Ectodermal cell (in vitro differentiated cells): ENCODE results near the gene LDLRAD4.

Experiments used
- H3K27ac ChIP-seq: 2 replicates; pipeline ENCODE4 v1.7.0; 2013; ENCODE audit warnings: mild to moderate bottlenecking, low read depth, low read length; ENCODE audit not compliant: insufficient read depth, poor library complexity, severe bottlenecking
- H3K27me3 ChIP-seq: 2 replicates; pipeline ENCODE4 v1.7.0; 2013; ENCODE audit warnings: mild to moderate bottlenecking, low read length; ENCODE audit not compliant: insufficient read depth, control insufficient read depth, poor library complexity, severe bottlenecking
- H3K36me3 ChIP-seq: one replicate; pipeline ENCODE4 v1.7.0; 2013; ENCODE audit warnings: low read length; ENCODE audit not compliant: control insufficient read depth, insufficient read depth
- H3K4me1 ChIP-seq: one replicate; pipeline ENCODE4 v1.7.0; 2013; ENCODE audit warnings: low read length; ENCODE audit not compliant: control insufficient read depth, insufficient read depth
- H3K4me3 ChIP-seq: 2 replicates; pipeline ENCODE4 v1.7.0; 2013; ENCODE audit warnings: low read depth, low read length, control low read depth; ENCODE audit not compliant: insufficient read depth
- H3K9me3 ChIP-seq: 2 replicates; pipeline ENCODE4 v1.7.0; 2013; ENCODE audit warnings: mild to moderate bottlenecking, low read length, moderate library complexity; ENCODE audit not compliant: control insufficient read depth
- WGBS, 2 experiments: methylation state at CpG; one replicate each; pipeline ENCODE4 v1.1.7; 2013; ENCODE audit warnings: missing lambda C conversion rate in 2 of 2; 5-methylcytosine and 5-hydroxymethylcytosine counted together

LDLRAD4 gene

DNA sequence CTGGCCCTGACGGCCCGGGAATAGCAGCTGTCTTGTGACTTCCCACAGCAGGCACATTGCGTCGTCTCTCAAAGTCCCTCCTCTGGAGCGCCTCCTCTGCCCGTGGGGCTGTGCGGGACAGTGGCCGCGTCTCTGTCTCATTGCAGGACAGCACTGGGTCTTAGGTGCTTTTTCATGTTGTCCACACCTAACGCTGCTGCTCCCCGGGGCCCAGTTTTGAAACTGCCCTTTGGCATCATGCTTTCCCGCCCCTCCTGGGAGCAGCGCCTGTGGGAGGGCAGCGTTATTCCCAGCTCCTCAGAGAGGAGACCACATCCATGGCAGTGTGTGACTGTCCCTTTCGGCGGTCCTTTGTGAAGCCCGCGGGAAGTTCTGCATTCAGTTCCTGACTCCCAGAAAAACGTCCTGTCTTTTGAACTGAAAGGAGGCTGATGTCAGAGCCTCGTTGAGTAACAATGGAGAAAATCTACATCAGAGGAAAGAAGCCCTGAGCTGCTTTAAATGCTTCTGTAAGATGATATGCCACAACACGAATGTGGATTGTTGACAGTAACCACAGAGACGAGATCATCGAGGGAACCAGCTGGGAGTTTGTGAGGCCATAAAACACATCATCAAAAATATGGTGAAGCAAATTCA is 281.8 kb downstream of the LDLRAD4 start:
- Histone ChIP-seq H3K27me3 (peaks cover 5% of the 10 kb centered on the region), H3K27ac (peak overlapping the region; percentile 78), H3K9me3 (no peaks in the 10 kb centered on the region), H3K4me3 (no peak overlapping the region), H3K36me3 (no peaks in the 10 kb centered on the region), H3K4me1 (peaks cover 11% of the 10 kb centered on the region)
- WGBS, 2 experiments, result 8 to 11% methylated on average over 23 of the region's 23 CpGs

DNA sequence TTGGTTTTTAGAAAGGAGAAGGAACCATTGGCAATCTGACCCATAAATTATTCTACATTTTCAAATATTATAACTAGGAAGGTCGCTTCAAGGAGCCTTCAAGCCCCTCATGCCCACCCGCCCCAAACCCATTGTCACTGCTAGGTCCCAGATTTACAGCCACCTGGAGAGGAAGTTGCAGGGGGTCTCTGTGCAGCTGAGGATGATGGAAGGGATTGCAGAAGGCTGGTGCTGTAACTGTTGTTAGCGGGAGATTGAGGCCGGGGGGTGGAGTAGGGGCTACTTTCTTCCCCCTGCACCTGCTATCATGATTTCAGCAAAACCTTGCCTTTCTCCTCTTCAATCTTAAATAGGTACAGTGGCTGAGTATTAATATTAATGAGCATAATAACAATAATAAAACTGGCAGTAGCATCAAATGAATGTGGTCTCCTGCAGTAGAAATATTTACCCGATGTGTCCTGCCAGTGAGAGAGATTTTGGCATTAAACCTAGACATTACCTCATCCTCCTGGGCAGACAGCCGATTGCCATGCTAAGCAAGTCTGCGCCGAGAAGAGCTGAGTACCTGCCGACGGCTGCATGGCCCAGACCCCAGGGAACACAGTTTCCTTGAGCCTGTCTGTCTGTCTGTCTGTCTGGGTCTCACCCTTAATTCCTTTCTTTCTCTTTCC is 282.4 kb downstream of the LDLRAD4 start:
- WGBS, 2 experiments, result 34 to 38% methylated on average over 9 to 10 of the region's 10 CpGs
- Histone ChIP-seq H3K4me3 (no peak overlapping the region), H3K4me1 (peaks cover 11% of the 10 kb centered on the region), H3K27ac (no peak overlapping the region), H3K27me3 (peaks cover 5% of the 10 kb centered on the region), H3K9me3 (no peaks in the 10 kb centered on the region), H3K36me3 (no peaks in the 10 kb centered on the region)

DNA sequence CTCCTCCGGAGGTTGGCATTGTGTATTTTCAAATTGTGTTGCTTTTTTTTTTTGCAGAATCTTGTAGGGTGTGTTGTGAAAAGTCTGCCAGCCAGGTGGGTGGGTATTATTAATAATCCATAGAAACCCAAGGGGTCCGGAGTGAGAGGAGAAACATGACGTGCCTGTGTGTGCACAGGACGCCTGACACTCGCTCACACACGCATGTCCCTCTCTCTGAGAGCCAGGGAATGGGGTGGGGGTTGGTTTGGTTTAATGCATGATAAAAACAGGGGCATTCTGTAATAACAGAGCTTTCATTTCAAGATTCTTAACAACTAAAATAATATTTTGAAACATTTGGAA is 283.0 kb downstream of the LDLRAD4 start:
- no peak overlapping the region for H3K27ac ChIP-seq
- H3K9me3 ChIP-seq, result no peaks in the 10 kb centered on the region
- H3K4me1 ChIP-seq, result peaks cover 11% of the 10 kb centered on the region
- no peak overlapping the region for H3K4me3 ChIP-seq
- WGBS, 2 experiments, result 67% methylated on average over 5 of the region's 6 CpGs
- no peaks in the 10 kb centered on the region for H3K36me3 ChIP-seq
- peaks cover 5% of the 10 kb centered on the region for H3K27me3 ChIP-seq

DNA sequence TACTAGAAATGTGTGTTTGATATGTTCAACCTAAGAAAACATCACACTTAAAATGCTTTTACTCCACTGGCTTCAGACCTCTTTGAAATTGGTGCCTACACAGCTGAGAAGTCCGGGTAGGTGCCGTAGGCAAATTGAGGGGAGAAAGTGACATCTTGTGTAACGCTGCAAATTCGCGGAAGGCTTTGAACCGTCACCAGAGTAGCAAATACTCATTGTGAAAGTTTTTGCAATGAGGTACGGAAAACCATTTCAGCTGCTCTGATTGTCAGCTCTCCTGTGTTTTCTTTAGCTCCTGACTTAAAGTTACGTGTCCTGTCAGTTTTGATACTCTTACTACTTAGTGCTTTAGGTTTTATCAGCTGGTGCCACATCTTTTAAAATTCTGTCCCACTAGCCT is 283.3 kb downstream of the LDLRAD4 start:
- Histone ChIP-seq H3K36me3 (no peaks in the 10 kb centered on the region), H3K4me3 (no peak overlapping the region), H3K9me3 (no peaks in the 10 kb centered on the region), H3K27ac (peak overlapping the region; percentile 8), H3K4me1 (peaks cover 11% of the 10 kb centered on the region), H3K27me3 (peaks cover 5% of the 10 kb centered on the region)
- WGBS, 2 experiments, result 69 to 79% methylated on average over 8 of the region's 8 CpGs

DNA sequence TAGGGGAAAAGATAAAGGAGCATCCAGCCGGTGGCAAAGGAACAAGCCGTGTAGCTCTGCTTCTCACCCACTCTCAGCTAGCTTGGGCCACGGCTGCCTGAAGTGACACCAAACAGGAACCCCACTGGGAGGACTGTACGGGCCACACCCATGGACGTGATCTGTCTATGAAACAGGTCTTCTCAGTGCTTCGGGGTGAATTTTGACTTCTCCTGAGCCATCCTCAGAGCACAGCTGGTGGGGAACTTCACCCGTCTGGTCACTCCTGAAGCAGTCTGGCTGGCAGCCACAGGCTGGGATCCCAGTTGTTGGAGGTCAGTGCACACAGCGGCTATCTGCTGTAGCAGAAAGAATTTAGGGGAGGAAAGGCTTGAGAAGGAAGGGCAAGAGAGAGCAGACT is 284.0 kb downstream of the LDLRAD4 start:
- 87 to 89% methylated on average over 8 of the region's 8 CpGs for WGBS, 2 experiments
- Histone ChIP-seq H3K4me3 (no peak overlapping the region), H3K27ac (no peak overlapping the region)

DNA sequence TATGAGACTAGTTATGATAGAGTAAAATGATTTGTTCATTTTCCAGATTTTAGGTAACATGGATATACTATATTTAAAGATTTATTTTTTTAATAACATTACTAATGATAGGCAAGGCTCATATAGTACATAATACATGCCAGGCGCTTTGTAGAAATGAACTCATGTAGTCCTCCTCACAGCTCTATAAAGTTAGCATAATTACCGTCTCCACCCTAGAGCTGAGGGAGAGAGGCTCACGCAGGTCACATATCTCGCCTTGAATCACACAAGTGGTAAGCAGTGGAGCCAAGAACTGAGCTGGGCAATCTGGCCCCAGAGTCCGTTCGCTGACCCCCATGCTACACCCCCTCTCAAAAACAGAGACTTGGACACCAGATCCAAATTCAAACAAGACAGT is 285.3 kb downstream of the LDLRAD4 start:
- H3K4me1 ChIP-seq, result peaks cover 11% of the 10 kb centered on the region
- 73 to 80% methylated on average over 6 of the region's 6 CpGs for WGBS, 2 experiments

More for the DNA sequence above, 284.0 kb downstream of the LDLRAD4 start:
- Histone ChIP-seq H3K9me3 (no peaks in the 10 kb centered on the region), H3K27me3 (peaks cover 5% of the 10 kb centered on the region), H3K36me3 (no peaks in the 10 kb centered on the region), H3K4me1 (peaks cover 11% of the 10 kb centered on the region)

DNA sequence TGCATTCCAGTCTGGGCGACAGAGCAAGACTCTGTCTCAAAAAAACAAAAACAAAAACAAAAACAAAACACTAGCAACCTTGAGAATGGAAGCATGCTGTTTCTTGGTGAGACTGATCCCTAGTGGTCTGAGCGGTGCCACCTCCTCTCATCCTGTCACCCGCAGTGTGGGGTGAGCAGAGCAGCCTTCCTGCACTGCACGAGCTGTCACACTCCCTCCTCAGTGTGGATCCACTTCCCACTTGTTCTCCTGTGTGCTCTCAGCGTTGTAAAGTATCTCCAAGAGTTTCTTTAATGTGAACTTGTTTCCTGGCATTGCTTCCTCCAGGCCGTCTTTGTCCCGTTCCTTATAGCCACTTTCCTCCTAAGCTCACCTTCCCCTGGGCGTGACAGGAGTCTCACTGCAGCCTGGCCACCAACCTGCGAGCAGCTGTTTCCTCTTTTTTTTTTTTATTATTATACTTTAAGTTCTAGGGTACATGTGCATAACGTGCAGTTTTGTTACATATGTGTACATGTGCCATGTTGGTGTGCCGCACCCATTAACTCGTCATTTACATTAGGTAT is 287.3 kb downstream of the LDLRAD4 start:
- WGBS, 2 experiments, result 87 to 90% methylated on average over 11 to 12 of the region's 12 CpGs
- Histone ChIP-seq H3K36me3 (no peaks in the 10 kb centered on the region), H3K4me3 (no peak overlapping the region), H3K9me3 (no peaks in the 10 kb centered on the region), H3K27me3 (peaks cover 5% of the 10 kb centered on the region), H3K4me1 (peaks cover 8% of the 10 kb centered on the region), H3K27ac (no peak overlapping the region)

More for the DNA sequence above, 285.3 kb downstream of the LDLRAD4 start:
- no peaks in the 10 kb centered on the region for H3K36me3 ChIP-seq
- H3K4me3 ChIP-seq, result no peak overlapping the region
- H3K27ac ChIP-seq, result no peak overlapping the region
- peaks cover 5% of the 10 kb centered on the region for H3K27me3 ChIP-seq
- no peaks in the 10 kb centered on the region for H3K9me3 ChIP-seq

DNA sequence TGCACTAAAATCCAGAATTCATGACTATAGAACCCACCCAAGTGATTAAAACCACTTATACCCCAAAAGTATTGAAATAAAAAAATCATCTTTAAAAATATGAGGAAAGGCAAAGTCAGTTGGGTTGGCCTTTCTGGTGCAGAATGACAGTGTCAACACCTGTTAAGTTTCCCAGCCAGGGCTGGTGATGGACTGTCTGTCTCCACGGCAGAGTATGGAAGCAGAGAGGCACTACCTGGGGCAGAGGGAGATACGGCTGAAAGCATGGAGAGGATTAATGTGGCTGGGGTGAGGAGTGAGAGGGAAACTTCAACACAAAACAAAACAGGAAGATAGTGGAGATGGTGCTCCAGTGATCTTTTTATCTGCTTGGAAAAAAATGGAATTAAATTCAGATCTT is 292.0 kb downstream of the LDLRAD4 start:
- H3K27me3 ChIP-seq, result no peaks in the 10 kb centered on the region
- H3K36me3 ChIP-seq, result no peaks in the 10 kb centered on the region
- no peaks in the 10 kb centered on the region for H3K9me3 ChIP-seq
- H3K4me3 ChIP-seq, result no peak overlapping the region
- H3K4me1 ChIP-seq, result peaks cover 7% of the 10 kb centered on the region
- WGBS, 2 experiments, result 89 to 91% methylated on average over 2 of the region's 2 CpGs
- H3K27ac ChIP-seq, result no peak overlapping the region

DNA sequence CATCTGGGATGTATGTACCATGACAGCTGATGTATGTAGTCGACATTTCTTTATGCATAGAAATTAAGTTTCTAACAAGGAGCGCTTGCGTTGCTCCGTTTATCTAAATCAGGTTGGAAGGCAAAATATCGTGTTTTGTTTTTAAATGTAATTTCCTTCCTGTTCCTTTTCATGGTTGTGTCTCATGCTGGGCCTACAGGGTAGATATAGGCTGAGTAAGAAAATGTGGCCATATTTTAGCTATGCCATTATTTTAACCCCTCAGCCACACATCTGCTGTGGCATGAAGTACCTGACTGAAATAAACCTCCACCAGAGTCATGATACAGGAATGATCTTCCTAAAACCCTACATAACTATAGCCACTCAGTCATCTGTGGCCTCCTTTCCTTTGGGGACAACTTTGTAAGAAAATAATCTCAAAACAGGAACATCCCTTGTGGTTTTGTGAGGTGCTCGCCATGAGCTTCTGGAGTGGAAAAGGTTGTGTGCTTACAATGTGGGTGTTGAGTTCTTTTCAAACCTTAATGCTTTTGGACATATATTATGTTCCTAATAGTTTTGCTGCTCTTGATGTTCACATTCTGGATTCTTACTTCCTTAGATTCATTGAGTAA is 293.5 kb downstream of the LDLRAD4 start:
- no peak overlapping the region for H3K4me3 ChIP-seq
- H3K4me1 ChIP-seq, result peaks cover 7% of the 10 kb centered on the region
- H3K27me3 ChIP-seq, result no peaks in the 10 kb centered on the region
- no peak overlapping the region for H3K27ac ChIP-seq
- 93 to 98% methylated on average over 6 of the region's 6 CpGs for WGBS, 2 experiments
- no peaks in the 10 kb centered on the region for H3K9me3 ChIP-seq
- no peaks in the 10 kb centered on the region for H3K36me3 ChIP-seq

DNA sequence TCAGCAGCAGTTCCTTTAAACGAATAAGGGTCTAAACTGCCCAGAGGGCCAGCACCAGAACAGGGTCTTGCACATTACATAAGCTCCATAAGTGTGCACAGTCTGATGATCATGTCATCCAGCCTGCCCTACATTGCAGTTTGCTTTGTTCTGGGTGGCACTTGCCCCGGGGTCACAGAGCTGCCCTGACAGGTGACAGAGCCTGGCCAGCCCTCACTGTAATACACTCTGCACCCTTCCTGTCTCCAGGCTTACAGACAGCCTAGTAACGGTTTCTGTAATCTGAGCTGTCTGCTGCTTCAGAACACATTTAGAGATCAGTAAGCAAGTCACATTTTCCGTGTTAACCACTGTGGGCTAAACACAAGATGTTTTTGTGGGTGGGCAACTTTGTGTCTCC is 294.5 kb downstream of the LDLRAD4 start:
- Histone ChIP-seq H3K4me3 (no peak overlapping the region), H3K27ac (no peak overlapping the region), H3K9me3 (no peaks in the 10 kb centered on the region), H3K36me3 (no peaks in the 10 kb centered on the region), H3K4me1 (peaks cover 7% of the 10 kb centered on the region), H3K27me3 (no peaks in the 10 kb centered on the region)
- WGBS, 2 experiments, result 61 to 66% methylated on average over 4 of the region's 4 CpGs
